Measurements from ENCODE around the gene SRPK2.
"Not testable (repeated sequence)": the region's sequence is repeated elsewhere in the genome, so short reads cannot be mapped to it uniquely, and the experiment has no call there.

The SRPK2 gene

GRCh38 chr7:105268511-105269392, 120.0 kb downstream of the SRPK2 start:
- no peak for DNase-seq (ENCODE audit: low read depth in 2 of 3, low spot score in 2 of 3)

- DNase-seq (ENCODE audit: low read depth in 2 of 3, low spot score in 2 of 3): no peak
These were observed 120.7 kb downstream of the SRPK2 start for GRCh38 chr7:105268056-105268455.

GRCh38 chr7:105267244-105267643, 121.5 kb downstream of the SRPK2 start:
- no peak for DNase-seq (ENCODE audit: low read depth in 2 of 3, low spot score in 2 of 3)

GRCh38 chr7:105264707-105265106, 124.0 kb downstream of the SRPK2 start:
- DNase-seq (ENCODE audit: low read depth in 2 of 3, low spot score in 2 of 3): no peak

GRCh38 chr7:105261689-105262088, 127.0 kb downstream of the SRPK2 start:
- no peak for DNase-seq (ENCODE audit: low read depth in 2 of 3, low spot score in 2 of 3)

GRCh38 chr7:105260201-105260871, 128.4 kb downstream of the SRPK2 start:
- DNase-seq (ENCODE audit: low read depth in 2 of 3, low spot score in 2 of 3): not testable (repeated sequence)

DNA sequence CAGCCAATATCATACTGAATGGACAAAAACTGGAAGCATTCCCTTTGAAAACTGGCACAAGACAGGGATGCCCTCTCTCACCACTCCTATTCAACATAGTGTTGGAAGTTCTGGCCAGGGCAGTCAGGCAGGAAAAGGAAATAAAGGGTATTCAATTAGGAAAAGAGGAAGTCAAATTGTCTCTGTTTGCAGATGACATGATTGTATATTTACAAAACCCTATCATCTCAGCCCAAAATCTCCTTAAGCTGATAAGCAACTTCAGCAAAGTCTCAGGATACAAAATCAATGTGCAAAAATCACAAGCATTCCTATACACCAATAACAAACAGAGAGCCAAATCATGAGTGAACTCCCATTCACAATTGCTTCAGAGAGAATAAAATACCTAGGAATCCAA, 129.8 kb downstream of the SRPK2 start:
- not testable (repeated sequence) for DNase-seq (ENCODE audit: low read depth in 2 of 3, low spot score in 2 of 3)

- DNase-seq (ENCODE audit: low read depth in 2 of 3, low spot score in 2 of 3): no peak
These were observed 131.4 kb downstream of the SRPK2 start for GRCh38 chr7:105257338-105257737.

- no peak for DNase-seq (ENCODE audit: low read depth in 2 of 3, low spot score in 2 of 3)
These were observed 131.9 kb downstream of the SRPK2 start for GRCh38 chr7:105256761-105257231.

- DNase-seq (ENCODE audit: low read depth in 2 of 3, low spot score in 2 of 3): no peak
These were observed 138.0 kb downstream of the SRPK2 start for GRCh38 chr7:105250706-105251105.

- no peak for DNase-seq (ENCODE audit: low read depth in 2 of 3, low spot score in 2 of 3)
These were observed 138.5 kb downstream of the SRPK2 start for GRCh38 chr7:105250239-105250638.

GRCh38 chr7:105249216-105249615, 139.5 kb downstream of the SRPK2 start:
- DNase-seq (ENCODE audit: low read depth in 2 of 3, low spot score in 2 of 3): no peak

DNA sequence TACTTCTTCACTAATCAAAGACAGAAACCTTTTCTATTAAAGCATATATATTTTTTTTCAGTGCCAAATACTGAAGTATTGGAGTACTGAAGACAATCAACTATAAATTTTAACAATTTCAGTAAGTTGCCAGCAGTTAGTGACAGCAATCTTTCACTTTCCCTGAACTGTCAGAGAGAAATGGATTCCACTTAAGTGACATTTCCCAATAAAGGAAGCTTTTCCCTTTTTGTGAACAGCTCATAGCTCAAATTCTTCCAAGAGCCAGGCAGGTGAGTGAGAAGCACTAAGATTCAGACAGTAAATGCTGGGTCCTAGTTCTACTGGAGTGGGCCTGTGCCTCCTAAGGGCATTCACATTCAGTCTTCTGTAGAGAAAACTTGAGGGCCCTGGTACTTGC, 142.0 kb downstream of the SRPK2 start:
- no peak for DNase-seq (ENCODE audit: low read depth in 2 of 3, low spot score in 2 of 3)

DNA sequence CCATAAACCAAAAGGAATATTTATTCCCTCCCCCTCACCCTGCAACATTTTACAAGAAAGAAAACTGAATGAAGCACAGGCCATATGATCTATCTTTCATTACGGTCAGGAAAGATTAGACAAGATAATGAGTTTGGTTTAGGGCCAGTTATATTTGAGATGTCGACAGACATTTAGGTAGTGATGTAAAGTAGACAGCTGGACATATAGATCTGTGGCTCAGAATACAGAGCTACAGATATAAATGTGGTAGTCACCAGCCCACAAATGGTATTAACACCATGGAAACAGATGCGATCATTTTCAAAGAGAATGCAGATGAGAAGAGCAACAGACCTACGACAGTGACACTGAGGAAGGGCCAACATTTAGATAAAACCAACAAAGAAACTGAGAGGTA, 142.5 kb downstream of the SRPK2 start:
- no peak for DNase-seq (ENCODE audit: low read depth in 2 of 3, low spot score in 2 of 3)

DNA sequence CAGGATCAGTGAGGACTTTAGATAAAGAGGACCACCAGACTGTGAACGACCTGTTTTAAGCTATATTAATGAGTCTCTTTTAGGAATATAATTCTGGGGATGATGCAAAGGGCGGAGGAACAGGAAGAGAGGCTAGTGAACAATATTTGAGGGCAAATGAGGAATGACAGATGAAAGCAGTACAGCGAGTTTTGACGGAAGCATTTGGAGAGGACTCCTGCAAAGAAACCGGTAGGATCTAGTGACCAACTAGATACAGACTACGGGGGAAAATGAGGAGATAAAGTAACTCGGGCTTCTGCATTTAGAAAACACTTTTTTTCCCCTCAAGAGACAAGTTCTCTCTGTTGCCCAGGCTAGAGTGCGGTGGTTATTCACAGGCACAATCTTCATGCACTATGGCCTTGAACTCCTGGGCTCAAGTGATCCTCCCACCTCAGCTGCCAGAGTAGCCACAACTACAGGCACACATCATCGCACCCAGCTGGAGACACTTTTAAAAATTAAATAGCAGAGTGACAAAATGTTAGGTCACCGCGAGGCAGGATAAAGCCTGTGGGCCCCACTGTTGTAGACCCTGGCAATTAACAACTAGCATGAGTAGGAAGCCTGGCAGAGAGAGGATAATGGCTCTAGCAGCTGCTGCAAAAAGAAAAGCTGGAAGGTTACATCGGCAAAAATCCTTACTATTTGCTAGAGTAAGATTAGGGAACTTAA, 143.2 kb downstream of the SRPK2 start:
- DNase-seq (ENCODE audit: low read depth in 2 of 3, low spot score in 2 of 3): no peak

DNA sequence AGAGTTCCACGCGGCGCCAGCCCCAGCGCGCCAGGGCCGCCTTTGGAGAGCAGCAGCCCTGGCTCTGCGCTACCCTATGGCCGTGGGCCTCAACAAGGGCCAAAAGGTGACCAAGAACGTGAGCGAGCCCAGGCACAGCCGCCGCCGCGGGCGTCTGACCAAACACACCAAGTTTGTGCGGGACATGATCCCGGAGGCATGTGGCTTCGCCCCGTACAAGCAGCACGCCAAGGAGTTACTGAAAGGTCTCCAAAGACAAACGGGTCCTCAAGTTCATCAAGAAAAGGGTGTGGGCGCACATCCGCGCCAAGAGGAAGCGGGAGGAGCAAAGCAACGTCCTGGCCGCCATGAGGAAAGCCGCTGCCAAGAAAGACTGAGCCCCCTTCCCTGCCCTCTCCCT, 144.1 kb downstream of the SRPK2 start:
- no peak for DNase-seq (ENCODE audit: low read depth in 2 of 3, low spot score in 2 of 3)

DNA sequence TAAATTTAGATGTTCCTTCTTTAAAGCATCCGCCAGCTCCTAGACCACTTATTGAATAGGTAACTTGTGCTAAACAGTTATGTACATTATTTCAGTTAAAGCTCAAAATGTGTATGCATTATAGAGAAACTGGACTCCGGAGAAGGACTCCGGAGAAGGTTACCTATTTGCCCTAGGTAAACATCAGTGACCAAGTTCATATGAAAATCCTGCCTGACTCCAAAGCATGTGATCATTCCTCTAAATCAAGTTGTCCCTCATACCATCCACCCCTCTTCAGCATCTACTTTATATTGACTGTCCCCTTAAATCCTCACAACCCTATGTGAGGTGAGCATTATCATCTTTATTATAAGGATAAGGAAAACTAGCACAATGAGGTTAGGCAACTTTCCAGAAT, 147.5 kb downstream of the SRPK2 start:
- no peak for DNase-seq (ENCODE audit: low read depth in 2 of 3, low spot score in 2 of 3)

DNA sequence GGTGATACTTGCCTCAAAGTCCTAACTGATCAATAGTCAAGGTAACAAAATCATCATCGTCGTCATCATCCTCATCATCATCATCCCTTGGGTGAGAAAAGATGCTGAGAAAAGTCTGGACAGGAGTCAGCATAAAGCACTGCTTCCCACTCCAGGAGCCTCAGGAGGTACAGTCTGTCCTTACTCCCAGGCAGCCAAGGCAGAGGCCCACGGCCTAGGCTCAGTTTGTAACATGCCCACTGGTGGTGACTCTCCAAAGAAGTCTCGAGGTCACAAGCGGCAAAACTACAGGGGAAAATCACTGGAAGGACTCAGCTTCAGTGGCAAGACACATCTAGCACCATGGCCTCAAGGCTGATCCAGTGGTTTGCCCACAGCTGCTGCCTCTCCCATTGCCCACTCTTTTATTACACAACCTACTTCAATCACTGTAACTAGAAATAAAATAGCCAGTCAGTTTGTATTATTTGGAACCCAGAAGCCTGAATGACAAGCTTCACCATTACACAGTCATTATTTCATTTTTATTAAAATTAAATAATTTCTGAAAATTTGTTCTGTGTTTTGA, 150.4 kb downstream of the SRPK2 start:
- no peak for DNase-seq (ENCODE audit: low read depth in 2 of 3, low spot score in 2 of 3)

DNA sequence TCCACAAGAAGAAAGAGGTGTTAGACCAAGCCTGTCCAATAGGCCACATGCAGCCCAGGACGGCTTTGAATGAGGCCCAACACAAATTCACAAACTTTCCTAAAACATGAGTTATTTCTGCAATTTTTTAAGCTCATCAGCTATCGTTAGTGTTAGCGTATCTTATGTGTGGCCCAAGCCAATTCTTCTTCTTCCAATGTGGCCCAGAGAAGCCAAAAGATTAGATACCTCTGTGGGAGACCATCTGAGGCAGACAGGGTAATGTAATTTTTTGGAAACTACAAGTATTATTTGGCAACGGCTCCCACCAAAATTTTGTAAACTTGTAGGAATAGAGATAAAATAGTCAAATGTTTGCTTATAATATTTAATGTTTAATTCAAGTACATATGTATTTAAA, 153.8 kb downstream of the SRPK2 start:
- no peak for DNase-seq (ENCODE audit: low read depth in 2 of 3, low spot score in 2 of 3)

- not testable (repeated sequence) for DNase-seq (ENCODE audit: low read depth in 2 of 3, low spot score in 2 of 3)
These were observed 155.9 kb downstream of the SRPK2 start for GRCh38 chr7:105232829-105233291.

GRCh38 chr7:105230486-105230885, 158.2 kb downstream of the SRPK2 start:
- DNase-seq (ENCODE audit: low read depth in 2 of 3, low spot score in 2 of 3): no peak
